Measurements from ENCODE around the gene TIMP2. TPM values are rescaled to one million over a fixed set of nuclear protein-coding genes. Genes with fewer than 3 reads are reported as not detected.

TIMP2 gene
- total RNA-seq, 4 donors from 2014 or later, result 172 to 315 (median 211) TPM

DNA sequence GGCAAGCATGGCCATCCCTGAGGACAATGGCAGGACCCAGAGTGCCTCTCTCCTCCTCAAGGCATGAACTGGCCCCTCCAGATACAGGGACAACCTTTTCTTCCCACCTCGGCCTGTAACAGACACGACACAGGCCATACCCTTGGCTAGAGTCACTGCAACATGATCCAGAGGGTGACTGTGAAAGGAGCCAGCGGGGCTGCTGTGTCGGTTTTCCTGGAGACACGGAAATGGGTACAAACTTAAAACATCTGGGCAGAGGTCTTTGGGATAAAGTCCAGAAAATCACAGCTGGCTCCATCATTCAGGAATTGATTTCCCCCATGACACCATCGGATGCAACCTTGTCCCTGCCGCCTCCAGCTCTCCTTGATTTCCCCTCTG lies 27.5 kb downstream of the TIMP2 start:
- no peak for ATAC-seq

DNA sequence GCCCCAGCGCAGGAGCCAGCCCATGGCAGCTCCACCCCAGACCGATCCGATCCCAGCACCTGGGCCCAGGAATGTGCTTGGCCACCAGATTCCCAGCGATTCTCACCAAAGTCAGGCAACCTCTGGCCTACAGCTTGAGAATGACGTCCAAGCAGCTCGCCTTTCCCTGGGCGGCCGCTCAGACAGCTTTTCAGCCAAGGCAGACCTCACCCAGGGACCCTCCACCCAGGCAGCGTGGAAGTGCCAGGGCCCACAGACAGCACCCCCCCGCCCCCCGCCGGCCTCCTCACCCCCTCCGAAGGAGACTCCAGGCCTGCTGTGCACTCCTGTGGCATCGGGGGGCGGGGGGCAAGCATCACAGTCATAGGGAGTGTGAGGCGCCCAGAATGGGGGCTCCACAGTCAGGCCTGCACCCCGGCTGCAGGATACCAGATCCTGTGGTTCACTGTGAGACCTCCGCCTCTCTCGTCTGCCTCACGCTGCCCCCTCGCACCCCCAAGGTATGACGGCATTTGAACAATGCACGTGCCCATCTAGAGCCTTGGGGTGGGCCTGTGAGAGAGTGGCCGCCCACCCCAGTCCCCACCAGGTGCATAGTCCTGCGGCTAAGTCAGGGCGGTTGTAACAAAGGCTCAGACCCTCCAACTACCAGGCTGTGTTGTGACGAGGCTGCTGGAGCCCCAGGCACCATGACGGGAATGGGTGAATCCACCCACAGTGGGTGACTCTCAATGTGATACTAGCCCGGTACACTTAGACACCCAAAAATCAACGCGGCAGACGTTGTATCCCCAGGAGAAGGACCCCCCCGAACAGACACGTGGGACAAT lies 28.1 kb downstream of the TIMP2 start:
- H3K9me3 ChIP-seq, result no peaks in the 10 kb centered on the region
- no peak for ATAC-seq
- TF ChIP-seq POLR2A (IDR thresholded peaks at IDR 0.05), result no peak
- H3K4me1 ChIP-seq, result peaks cover 12 to 99% (median 64%) of the 10 kb centered on the region in 3 donors
- H3K4me3 ChIP-seq, result peak overlapping the region in 1 of 2 donors; percentile 16
- no CpG with 5 or more reads among the region's 34 CpGs for WGBS, 2 donors (ENCODE audit: low coverage in 1 of 2)
- peaks cover 0 to 28% of the 10 kb centered on the region in 2 donors for H3K36me3 ChIP-seq
- no peaks in the 10 kb centered on the region for H3K27me3 ChIP-seq
- peak overlapping the region in 3 of 4 donors; percentile 66 to 78 (median 70) for H3K27ac ChIP-seq

More for the DNA sequence above, 27.5 kb downstream of the TIMP2 start:
- H3K4me3 ChIP-seq, result no peak overlapping the region
- H3K27me3 ChIP-seq, result no peaks in the 10 kb centered on the region
- peaks cover 0 to 28% of the 10 kb centered on the region in 2 donors for H3K36me3 ChIP-seq
- no peak for TF ChIP-seq POLR2AphosphoS5 (IDR thresholded peaks at IDR 0.05)
- TF ChIP-seq, protein P1, sequence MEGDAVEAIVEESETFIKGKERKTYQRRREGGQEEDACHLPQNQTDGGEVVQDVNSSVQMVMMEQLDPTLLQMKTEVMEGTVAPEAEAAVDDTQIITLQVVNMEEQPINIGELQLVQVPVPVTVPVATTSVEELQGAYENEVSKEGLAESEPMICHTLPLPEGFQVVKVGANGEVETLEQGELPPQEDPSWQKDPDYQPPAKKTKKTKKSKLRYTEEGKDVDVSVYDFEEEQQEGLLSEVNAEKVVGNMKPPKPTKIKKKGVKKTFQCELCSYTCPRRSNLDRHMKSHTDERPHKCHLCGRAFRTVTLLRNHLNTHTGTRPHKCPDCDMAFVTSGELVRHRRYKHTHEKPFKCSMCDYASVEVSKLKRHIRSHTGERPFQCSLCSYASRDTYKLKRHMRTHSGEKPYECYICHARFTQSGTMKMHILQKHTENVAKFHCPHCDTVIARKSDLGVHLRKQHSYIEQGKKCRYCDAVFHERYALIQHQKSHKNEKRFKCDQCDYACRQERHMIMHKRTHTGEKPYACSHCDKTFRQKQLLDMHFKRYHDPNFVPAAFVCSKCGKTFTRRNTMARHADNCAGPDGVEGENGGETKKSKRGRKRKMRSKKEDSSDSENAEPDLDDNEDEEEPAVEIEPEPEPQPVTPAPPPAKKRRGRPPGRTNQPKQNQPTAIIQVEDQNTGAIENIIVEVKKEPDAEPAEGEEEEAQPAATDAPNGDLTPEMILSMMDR (IDR thresholded peaks at IDR 0.05), result no peak
- no peak for TF ChIP-seq EP300 (IDR thresholded peaks at IDR 0.05)
- no peak for TF ChIP-seq POLR2A (IDR thresholded peaks at IDR 0.05)
- H3K27ac ChIP-seq, result peak overlapping the region in 3 of 4 donors; percentile 66 to 78 (median 70)
- H3K9me3 ChIP-seq, result no peaks in the 10 kb centered on the region
- WGBS, 2 donors (ENCODE audit: low coverage in 1 of 2), result 83% methylated on average over 2 of the region's 7 CpGs; no CpG with 5 or more reads in 1 of the 2 donors
- peaks cover 12 to 99% (median 59%) of the 10 kb centered on the region in 3 donors for H3K4me1 ChIP-seq

DNA sequence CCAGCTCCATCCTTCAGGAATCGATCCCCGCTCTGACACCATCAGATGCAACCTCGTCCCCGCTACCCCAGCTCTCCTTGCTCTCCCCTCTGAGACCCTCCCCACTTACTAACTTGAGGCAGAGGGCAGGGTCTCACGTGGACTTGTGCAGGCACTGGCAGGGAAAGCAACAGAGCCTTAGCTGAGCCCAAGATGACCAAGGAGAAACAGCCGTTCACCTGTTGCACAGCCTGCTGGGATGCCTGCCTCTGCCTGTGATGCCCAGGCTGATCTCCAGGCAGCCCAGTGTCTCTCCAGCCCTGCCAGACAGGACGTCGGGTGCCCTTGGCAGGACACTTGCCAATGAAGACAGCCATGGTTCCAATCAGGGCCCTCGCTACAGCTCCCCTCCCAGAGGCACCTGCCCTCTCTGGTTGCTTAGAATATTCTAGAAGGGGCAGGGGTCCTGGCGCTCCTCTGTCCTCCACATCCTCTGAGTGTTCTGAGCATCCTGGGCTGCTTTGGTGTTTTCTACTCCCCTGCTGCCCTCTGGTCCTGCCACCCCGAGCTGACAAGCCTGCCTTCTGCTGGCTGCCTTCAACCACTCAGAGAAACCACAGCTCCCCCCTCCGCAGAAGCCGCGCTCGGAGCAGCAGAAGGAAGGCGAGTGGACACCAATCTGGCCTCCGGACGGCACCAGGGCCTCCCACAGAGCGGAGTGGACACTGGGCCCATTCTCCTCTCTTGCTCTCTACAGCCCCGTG lies 28.9 kb downstream of the TIMP2 start:
- ATAC-seq, result no peak
- 40 to 74% methylated on average over 2 to 4 of the region's 20 CpGs for WGBS, 2 donors (ENCODE audit: low coverage in 1 of 2)
- H3K36me3 ChIP-seq, result peaks cover 0 to 21% of the 10 kb centered on the region in 2 donors
- H3K4me1 ChIP-seq, result peaks cover 12 to 99% (median 71%) of the 10 kb centered on the region in 3 donors
- H3K27me3 ChIP-seq, result no peaks in the 10 kb centered on the region
- peak overlapping the region in 3 of 4 donors; percentile 66 to 78 (median 70) for H3K27ac ChIP-seq
- no peak for TF ChIP-seq POLR2A (IDR thresholded peaks at IDR 0.05)
- TF ChIP-seq, protein P1 (IDR thresholded peaks at IDR 0.05), result peak in 1 of 4 experiments; percentile 44
- no peaks in the 10 kb centered on the region for H3K9me3 ChIP-seq
- H3K4me3 ChIP-seq, result peak overlapping the region in 1 of 2 donors; percentile 16

DNA sequence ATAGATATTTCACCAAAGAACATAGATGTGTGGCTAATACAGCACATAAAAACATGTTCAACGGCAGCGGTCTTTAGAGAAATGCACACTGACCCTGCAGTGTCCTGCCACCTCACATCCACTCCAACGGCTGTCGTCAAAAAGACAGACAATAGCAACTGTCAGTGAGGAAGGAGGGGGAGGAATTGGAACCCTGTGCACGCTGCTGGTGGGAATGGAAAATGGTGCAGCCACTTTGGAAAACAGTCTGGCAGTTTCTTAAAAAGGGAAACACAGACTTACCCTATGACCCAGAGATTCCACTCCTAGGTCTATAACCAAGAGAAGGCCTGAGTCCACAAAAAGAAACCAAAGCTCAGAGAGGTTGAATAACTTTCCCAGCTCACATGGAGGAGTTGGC lies 29.9 kb downstream of the TIMP2 start:
- TF ChIP-seq, protein P1 (IDR thresholded peaks at IDR 0.05), result no peak
- TF ChIP-seq POLR2AphosphoS5 (IDR thresholded peaks at IDR 0.05) (no peak), POLR2A (IDR thresholded peaks at IDR 0.05) (no peak), EP300 (IDR thresholded peaks at IDR 0.05) (no peak)
- Histone ChIP-seq H3K4me3 (no peak overlapping the region), H3K36me3 (peaks cover 0 to 12% of the 10 kb centered on the region in 2 donors), H3K9me3 (no peaks in the 10 kb centered on the region), H3K4me1 (peaks cover 12 to 100% (median 79%) of the 10 kb centered on the region in 3 donors), H3K27ac (peak overlapping the region in 3 of 4 donors; percentile 66 to 78 (median 70)), H3K27me3 (no peaks in the 10 kb centered on the region)
- no peak for ATAC-seq
- 17 to 24% methylated on average over 4 to 5 of the region's 5 CpGs for WGBS, 2 donors (ENCODE audit: low coverage in 1 of 2)

DNA sequence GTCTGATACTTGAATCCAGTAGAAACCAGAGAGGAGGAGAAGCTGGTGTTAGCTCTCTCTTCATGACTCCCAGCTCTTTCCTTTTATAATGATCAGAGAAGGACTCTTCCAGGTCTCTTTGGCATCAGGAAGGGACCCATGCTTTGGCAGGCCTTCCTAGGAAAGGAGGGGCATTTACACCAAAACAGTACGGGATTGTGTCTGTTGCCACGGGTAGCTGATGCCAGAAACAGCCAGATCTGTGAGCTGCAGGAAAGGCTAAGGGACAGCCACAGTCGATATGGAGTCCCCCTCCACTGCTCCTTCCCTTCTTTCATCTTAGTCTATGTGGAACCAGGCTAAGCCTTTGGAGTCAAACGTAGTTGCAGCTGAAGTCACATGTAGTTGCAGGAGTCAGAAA lies 31.5 kb downstream of the TIMP2 start:
- 13 to 17% methylated on average over 2 to 3 of the region's 4 CpGs for WGBS, 2 donors (ENCODE audit: low coverage in 1 of 2)
- TF ChIP-seq POLR2AphosphoS5 (IDR thresholded peaks at IDR 0.05), result no peak
- TF ChIP-seq EP300 (IDR thresholded peaks at IDR 0.05), result no peak
- TF ChIP-seq, protein P1 (IDR thresholded peaks at IDR 0.05), result no peak
- TF ChIP-seq POLR2A (IDR thresholded peaks at IDR 0.05), result no peak
- H3K4me1 ChIP-seq, result peaks cover 12 to 100% (median 74%) of the 10 kb centered on the region in 3 donors
- peak overlapping the region in 2 of 4 donors; percentile 16 to 35 for H3K27ac ChIP-seq
- no peaks in the 10 kb centered on the region for H3K9me3 ChIP-seq
- H3K27me3 ChIP-seq, result no peaks in the 10 kb centered on the region
- H3K4me3 ChIP-seq, result no peak overlapping the region
- peaks cover 0 to 12% of the 10 kb centered on the region in 2 donors for H3K36me3 ChIP-seq
- no peak for ATAC-seq

All from gastroesophageal sphincter (tissue), 4 donors.